Naive thymus-derived CD4-positive, alpha-beta T cell (primary cell): ENCODE data around the gene HKDC1. TPM values are rescaled to one million over a fixed set of nuclear protein-coding genes. Genes with fewer than 3 reads are reported as not detected.
A peak's percentile ranks its signal among the peaks of the same experiment; 100 is the strongest.
"Not testable (repeated sequence)": the region's sequence is repeated elsewhere in the genome, so short reads cannot be mapped to it uniquely, and the experiment has no call there.

ENCODE experiments used
- ATAC-seq: fragments of 150-1000 bp; cut with Tn5 transposase; 2 replicates; pipeline ENCODE4 v1.10.0; 2021; ENCODE audit warnings: mild to moderate bottlenecking, moderate library complexity
- CTCF ChIA-PET: fragments of 350-600 bp; sonication (Branson Sonifier 250); formaldehyde crosslinking; loops from one replicate; lab custom pipeline; 2021; ENCODE audit warnings: antibody characterized with exemption; lab: Charles Lee
- POLR2A ChIA-PET: fragments of 350-600 bp; sonication (Branson Sonifier 250); formaldehyde crosslinking; loops from one replicate; lab custom pipeline; 2021; ENCODE audit warnings: antibody characterized with exemption, inconsistent platforms; lab: Charles Lee
- DNase-seq, 9 donors: peaks; one replicate each; pipeline versions ENCODE4 v3.0.0 to v3.0.0-alpha.2; 2020 to 2022; ENCODE audit warnings: mixed read lengths in 1 of 9
- H3K27ac ChIP-seq: one replicate; pipeline ENCODE4 v1.7.0; 2013; ENCODE audit warnings: mild to moderate bottlenecking, low read depth, low read length, moderate library complexity
- H3K27me3 ChIP-seq, 2 donors: one replicate each; pipeline ENCODE4 v1.7.0; 2013; ENCODE audit warnings: low read length in 2 of 2, mild to moderate bottlenecking in 2 of 2, moderate library complexity in 2 of 2; ENCODE audit not compliant: control insufficient read depth in 2 of 2, insufficient read depth in 2 of 2
- H3K36me3 ChIP-seq, 3 experiments: 1 replicate in 2 of 3; 2 replicates in 1 of 3; pipeline ENCODE4 v1.7.0; 2013; ENCODE audit warnings: low read length in 3 of 3, mild to moderate bottlenecking in 3 of 3, moderate library complexity in 1 of 3; ENCODE audit not compliant: insufficient read depth in 3 of 3, control insufficient read depth in 2 of 3
- H3K4me1 ChIP-seq, 2 donors: one replicate each; pipeline ENCODE4 v1.7.0; 2013; ENCODE audit warnings: low read length in 2 of 2, mild to moderate bottlenecking in 2 of 2, moderate library complexity in 1 of 2; ENCODE audit not compliant: control insufficient read depth in 2 of 2, insufficient read depth in 2 of 2
- H3K4me3 ChIP-seq: 2 replicates; pipeline ENCODE4 v1.7.0; 2013; ENCODE audit warnings: mild to moderate bottlenecking, low read length
- H3K9me3 ChIP-seq, 3 experiments: 1 replicate in 2 of 3; 2 replicates in 1 of 3; pipeline ENCODE4 v1.7.0; 2013; ENCODE audit warnings: low read length in 3 of 3; ENCODE audit not compliant: control insufficient read depth in 2 of 3
- H3K27ac Mint-ChIP-seq, 9 donors: one replicate each; pipeline ENCODE4 v1.8.0; 2020 to 2022; ENCODE audit warnings: mixed read lengths in 9 of 9, mild to moderate bottlenecking in 8 of 9, moderate library complexity in 5 of 9, inconsistent platforms in 2 of 9
- H3K27me3 Mint-ChIP-seq, 5 donors: one replicate each; pipeline ENCODE4 v1.8.0; 2021 to 2022; ENCODE audit warnings: mixed read lengths in 5 of 5, mild to moderate bottlenecking in 1 of 5
- H3K36me3 Mint-ChIP-seq, 5 donors: one replicate each; pipeline ENCODE4 v1.8.0; 2020 to 2022; ENCODE audit warnings: mixed read lengths in 5 of 5, mild to moderate bottlenecking in 3 of 5, inconsistent platforms in 1 of 5
- H3K4me1 Mint-ChIP-seq, 7 donors: one replicate each; pipeline ENCODE4 v1.8.0; 2020 to 2022; ENCODE audit warnings: mixed read lengths in 7 of 7, mild to moderate bottlenecking in 3 of 7, inconsistent platforms in 1 of 7
- H3K4me3 Mint-ChIP-seq, 10 donors: one replicate each; pipeline ENCODE4 v1.8.0; 2020 to 2022; ENCODE audit warnings: mild to moderate bottlenecking in 10 of 10, mixed read lengths in 10 of 10, moderate library complexity in 6 of 10, inconsistent platforms in 2 of 10
- H3K9me3 Mint-ChIP-seq, 11 donors: one replicate each; pipeline ENCODE4 v1.8.0; 2020 to 2022; ENCODE audit warnings: mixed read lengths in 11 of 11, mild to moderate bottlenecking in 4 of 11, inconsistent platforms in 1 of 11, moderate library complexity in 1 of 11
- intact Hi-C, 2 donors: fragments of 100-400 bp; cut with micrococcal nuclease; formaldehyde crosslinking; loops; one replicate each; pipeline ENCODE4 v1.15.1; 2023
- polyA plus RNA-seq, 2 donors: library from polyadenylated mRNA; unstranded; fragments of 300-500 nt; fragmentation: Illumina TruSeq; gene quantifications; one replicate each; pipeline ENCODE4 v1.2.3, GENCODE V29; 2021
- total RNA-seq, 6 experiments: library from RNA in 5 of 6; stranded (reverse) in 5 of 6; gene quantifications; 1 replicate in 5 of 6; 2 replicates in 1 of 6; pipeline ENCODE4 v1.2.3 and lab custom pipeline; 2021 to 2026

Gene HKDC1
- total and polyA plus RNA-seq, 7 experiments from 2014 or later: 1.9 to 10.9 (median 4.1) TPM

DNA sequence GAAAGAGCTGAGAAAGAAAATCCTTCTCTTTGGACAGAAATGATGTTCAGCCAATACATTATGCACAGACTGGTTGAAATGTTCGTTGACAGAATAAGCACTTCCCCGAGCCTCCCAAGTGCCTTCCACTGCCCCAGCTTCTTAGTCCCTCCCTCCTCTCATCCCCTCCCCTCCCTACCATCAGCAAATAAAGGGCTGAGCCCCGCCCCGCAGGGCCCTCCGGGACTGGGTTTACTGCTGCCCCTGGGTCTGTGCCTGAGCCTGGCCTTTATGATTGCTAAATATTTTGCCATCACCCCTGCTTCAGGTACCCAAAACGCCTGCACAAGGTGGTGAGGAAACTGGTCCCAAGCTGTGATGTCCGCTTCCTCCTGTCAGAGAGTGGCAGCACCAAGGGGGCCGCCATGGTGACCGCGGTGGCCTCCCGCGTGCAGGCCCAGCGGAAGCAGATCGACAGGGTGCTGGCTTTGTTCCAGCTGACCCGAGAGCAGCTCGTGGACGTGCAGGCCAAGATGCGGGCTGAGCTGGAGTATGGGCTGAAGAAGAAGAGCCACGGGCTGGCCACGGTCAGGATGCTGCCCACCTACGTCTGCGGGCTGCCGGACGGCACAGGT is 28.1 kb downstream of the HKDC1 start:
- no peaks in the 10 kb centered on the region for H3K9me3 ChIP-seq
- peaks cover 0 to 51% (median 14%) of the 10 kb centered on the region in 5 donors for H3K36me3 Mint-ChIP-seq
- ATAC-seq: no peak
- intact Hi-C loops: no loop called here
- H3K4me1 Mint-ChIP-seq: no peaks in the 10 kb centered on the region
- no peak overlapping the region for H3K4me3 Mint-ChIP-seq
- POLR2A ChIA-PET: no interaction called here
- H3K27ac Mint-ChIP-seq: no peak overlapping the region
- H3K27ac ChIP-seq: no peak overlapping the region
- H3K4me1 ChIP-seq: no peaks in the 10 kb centered on the region
- no peaks in the 10 kb centered on the region for H3K27me3 Mint-ChIP-seq
- CTCF ChIA-PET: interaction anchor here (0.6 kb wide), 1 partner anchor 12 kb away, joined by 3 read pairs; no protein-coding TSS in a partner anchor
- no peaks in the 10 kb centered on the region for H3K9me3 Mint-ChIP-seq
- no peaks in the 10 kb centered on the region for H3K27me3 ChIP-seq
- peaks cover 0 to 56% (median 0%) of the 10 kb centered on the region in 3 experiments for H3K36me3 ChIP-seq
- no peak overlapping the region for H3K4me3 ChIP-seq
- DNase-seq: no peak

DNA sequence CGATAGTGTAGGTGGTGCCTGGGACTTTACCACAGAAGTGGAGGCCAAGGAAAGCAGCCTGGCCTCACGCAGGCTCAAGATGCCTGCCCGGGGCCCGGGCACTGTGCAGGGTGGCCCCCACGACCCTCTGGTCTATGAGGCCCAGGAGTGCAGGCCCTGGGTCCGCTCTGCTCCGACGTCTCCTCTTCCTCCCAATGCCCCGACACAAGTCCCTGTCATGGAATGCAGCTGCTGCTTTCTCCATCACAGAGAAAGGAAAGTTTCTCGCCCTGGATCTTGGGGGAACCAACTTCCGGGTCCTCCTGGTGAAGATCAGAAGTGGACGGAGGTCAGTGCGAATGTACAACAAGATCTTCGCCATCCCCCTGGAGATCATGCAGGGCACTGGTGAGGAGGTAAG is 29.9 kb downstream of the HKDC1 start:
- Histone ChIP-seq H3K27me3 (no peaks in the 10 kb centered on the region), H3K27ac (no peak overlapping the region), H3K9me3 (no peaks in the 10 kb centered on the region), H3K36me3 (peaks cover 0 to 56% (median 0%) of the 10 kb centered on the region in 3 experiments), H3K4me1 (no peaks in the 10 kb centered on the region), H3K4me3 (no peak overlapping the region)
- no peak for ATAC-seq
- no peak overlapping the region for H3K27ac Mint-ChIP-seq
- H3K4me1 Mint-ChIP-seq: no peaks in the 10 kb centered on the region
- peaks cover 0 to 49% (median 14%) of the 10 kb centered on the region in 5 donors for H3K36me3 Mint-ChIP-seq
- no peak overlapping the region for H3K4me3 Mint-ChIP-seq
- H3K9me3 Mint-ChIP-seq: no peaks in the 10 kb centered on the region
- DNase-seq: no peak
- POLR2A ChIA-PET: no interaction called here
- H3K27me3 Mint-ChIP-seq: no peaks in the 10 kb centered on the region
- intact Hi-C loops: no loop called here
- CTCF ChIA-PET: no interaction called here

DNA sequence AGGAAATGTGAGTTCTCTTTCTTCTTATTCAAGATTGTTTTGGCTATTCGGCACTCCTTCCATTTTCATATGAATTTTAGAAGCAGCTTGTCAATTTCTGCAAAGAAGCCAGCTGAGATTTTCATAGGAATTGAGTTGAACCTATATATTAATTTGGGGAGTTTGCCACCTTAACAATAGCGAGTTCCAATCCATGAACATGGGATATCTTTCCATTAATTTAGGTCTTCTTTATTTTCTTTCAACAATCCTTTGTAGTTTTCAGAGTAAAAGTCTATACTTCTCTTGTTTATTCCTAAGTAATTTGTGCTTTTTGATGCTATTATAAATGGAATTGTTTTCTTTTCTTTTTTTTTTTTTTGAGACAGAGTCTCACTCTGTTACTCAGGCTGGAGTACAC is 31.3 kb downstream of the HKDC1 start:
- POLR2A ChIA-PET, H3K4me1 Mint-ChIP-seq, ATAC-seq, H3K27me3 ChIP-seq, intact Hi-C loops, DNase-seq, H3K9me3 Mint-ChIP-seq, H3K27ac ChIP-seq, H3K27me3 Mint-ChIP-seq, H3K27ac Mint-ChIP-seq, CTCF ChIA-PET, H3K4me1 ChIP-seq, H3K9me3 ChIP-seq, H3K4me3 ChIP-seq, H3K4me3 Mint-ChIP-seq: not testable (repeated sequence)
- H3K36me3 ChIP-seq: peaks cover 0 to 49% (median 0%) of the 10 kb centered on the region in 3 experiments
- peaks cover 0 to 49% (median 11%) of the 10 kb centered on the region in 5 donors for H3K36me3 Mint-ChIP-seq

DNA sequence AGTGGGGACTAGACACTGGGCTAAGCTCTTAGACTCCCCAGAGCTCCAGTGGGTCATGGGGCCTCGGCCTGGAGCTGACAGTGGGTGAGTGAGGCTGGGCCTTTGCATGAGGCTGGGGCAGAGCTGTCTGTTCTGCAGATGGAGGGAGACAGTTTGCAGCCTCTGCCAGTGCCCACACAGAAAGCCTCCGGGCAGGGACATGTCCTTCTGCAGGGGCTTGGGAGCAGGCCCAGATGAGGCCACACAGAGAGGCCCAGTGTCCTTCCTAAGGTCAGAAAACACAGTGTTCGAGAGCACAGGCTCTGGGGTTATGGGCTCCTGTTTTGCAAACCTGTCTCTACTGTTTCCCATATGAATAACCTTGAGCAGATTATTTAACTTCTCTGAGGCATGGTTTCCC is 33.0 kb downstream of the HKDC1 start:
- intact Hi-C loops: no loop called here
- no peak overlapping the region for H3K4me3 ChIP-seq
- ChIA-PET POLR2A (no interaction called here), CTCF (no interaction called here)
- ATAC-seq (no peak), DNase-seq (no peak)
- peaks cover 0 to 46% (median 0%) of the 10 kb centered on the region in 3 experiments for H3K36me3 ChIP-seq
- Mint-ChIP-seq H3K4me3 (no peak overlapping the region), H3K4me1 (no peaks in the 10 kb centered on the region), H3K9me3 (no peaks in the 10 kb centered on the region), H3K27me3 (no peaks in the 10 kb centered on the region), H3K27ac (no peak overlapping the region), H3K36me3 (peaks cover 0 to 51% (median 14%) of the 10 kb centered on the region in 5 donors)
- no peaks in the 10 kb centered on the region for H3K4me1 ChIP-seq
- no peaks in the 10 kb centered on the region for H3K9me3 ChIP-seq
- no peaks in the 10 kb centered on the region for H3K27me3 ChIP-seq
- no peak overlapping the region for H3K27ac ChIP-seq

DNA sequence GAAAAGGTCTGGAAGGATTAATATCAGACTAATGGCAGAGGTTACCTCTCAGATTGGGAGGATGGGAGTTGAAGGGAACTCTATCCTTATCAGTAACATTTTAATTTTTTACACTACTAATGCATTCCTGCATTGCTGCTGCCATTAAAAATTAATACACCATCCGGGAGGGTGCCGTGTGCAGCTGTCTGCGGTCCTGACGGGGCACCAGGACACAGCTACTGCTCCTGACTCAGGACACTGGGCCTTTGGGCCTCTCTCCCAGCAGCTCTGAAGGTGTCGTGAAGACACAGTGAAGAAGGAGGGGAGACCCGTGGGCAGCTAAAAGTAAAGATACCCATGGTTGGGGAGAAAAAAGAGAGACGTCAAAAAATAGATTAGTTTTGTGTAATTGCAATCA is 34.7 kb downstream of the HKDC1 start:
- Histone ChIP-seq H3K36me3 (peaks cover 0 to 42% (median 0%) of the 10 kb centered on the region in 3 experiments), H3K4me1 (no peaks in the 10 kb centered on the region), H3K27ac (no peak overlapping the region), H3K9me3 (no peaks in the 10 kb centered on the region), H3K4me3 (no peak overlapping the region), H3K27me3 (no peaks in the 10 kb centered on the region)
- intact Hi-C loops: no loop called here
- POLR2A ChIA-PET: no interaction called here
- CTCF ChIA-PET: no interaction called here
- ATAC-seq (no peak), DNase-seq (no peak)
- no peak overlapping the region for H3K4me3 Mint-ChIP-seq
- peaks cover 0 to 2% (median 0%) of the 10 kb centered on the region in 11 donors for H3K9me3 Mint-ChIP-seq
- no peaks in the 10 kb centered on the region for H3K4me1 Mint-ChIP-seq
- no peaks in the 10 kb centered on the region for H3K27me3 Mint-ChIP-seq
- peaks cover 0 to 51% (median 14%) of the 10 kb centered on the region in 5 donors for H3K36me3 Mint-ChIP-seq
- H3K27ac Mint-ChIP-seq: no peak overlapping the region

DNA sequence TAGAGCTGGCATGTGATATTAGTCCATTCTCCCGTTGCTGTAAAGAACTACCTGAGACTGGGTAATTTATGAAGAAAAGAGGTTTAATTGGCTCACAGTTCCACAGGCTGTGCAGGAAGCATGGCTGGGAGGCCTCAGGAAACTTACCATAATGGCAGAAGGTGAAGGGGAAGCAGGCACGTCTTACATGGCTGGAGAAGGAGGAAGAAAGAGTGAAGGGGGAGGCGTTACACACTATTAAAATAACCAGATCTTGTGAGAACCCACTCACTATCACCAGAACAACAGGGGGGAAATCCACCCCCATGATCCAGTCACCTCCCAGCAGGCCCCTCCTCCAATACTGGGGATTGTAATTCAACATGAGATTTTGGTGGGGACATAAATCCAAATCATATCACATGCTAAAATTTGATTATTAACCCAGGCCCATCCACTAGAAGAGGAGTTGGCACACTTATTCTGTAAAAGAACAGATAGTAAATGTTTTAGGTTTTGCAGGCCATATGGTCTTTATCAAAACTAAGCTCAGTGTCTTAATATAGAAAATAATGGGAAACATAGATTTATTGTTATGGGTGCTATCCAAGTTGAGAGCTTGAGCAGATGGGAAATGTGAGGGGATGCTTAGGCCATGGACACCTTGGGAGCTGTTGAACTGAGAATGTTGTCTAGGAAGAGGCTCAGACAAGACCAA is 39.6 kb downstream of the HKDC1 start:
- ChIA-PET CTCF (no interaction called here), POLR2A (interaction anchor here (1.1 kb wide), 1 partner anchor 90 kb away, joined by 3 read pairs; no protein-coding TSS in a partner anchor)
- peak overlapping the region in 2 of 9 donors; percentile 19 to 59 for H3K27ac Mint-ChIP-seq
- no peak for ATAC-seq
- peaks cover 0 to 2% (median 0%) of the 10 kb centered on the region in 11 donors for H3K9me3 Mint-ChIP-seq
- DNase-seq: no peak
- Histone ChIP-seq H3K27ac (no peak overlapping the region), H3K9me3 (no peaks in the 10 kb centered on the region), H3K27me3 (no peaks in the 10 kb centered on the region), H3K36me3 (peaks cover 0 to 32% (median 0%) of the 10 kb centered on the region in 3 experiments), H3K4me3 (no peak overlapping the region), H3K4me1 (no peaks in the 10 kb centered on the region)
- H3K4me1 Mint-ChIP-seq: peaks cover 0 to 18% (median 0%) of the 10 kb centered on the region in 7 donors
- peaks cover 0 to 35% (median 10%) of the 10 kb centered on the region in 5 donors for H3K36me3 Mint-ChIP-seq
- intact Hi-C loops: no loop called here
- H3K4me3 Mint-ChIP-seq: no peak overlapping the region
- H3K27me3 Mint-ChIP-seq: no peaks in the 10 kb centered on the region
